DND-41 (cell line): Measurements from ENCODE around the gene MFSD12.

Experiments used
- ATAC-seq: fragments of 200-7000 bp; cut with Tn5 transposase; 3 replicates; pipeline ENCODE4 v1.9.1; 2021; ENCODE audit warnings: low read depth; ENCODE audit not compliant: insufficient read depth
- DNase-seq: peaks from one replicate; pipeline ENCODE4 v3.0.0-alpha.2; 2020
- H2AFZ ChIP-seq: 2 replicates; pipeline ENCODE4 v1.6.0; 2012; ENCODE audit warnings: low read depth, low read length
- H3K27ac ChIP-seq: 2 replicates; pipeline ENCODE4 v1.5.1; 2012; ENCODE audit warnings: low read length, inconsistent platforms
- H3K27me3 ChIP-seq: fragments of 200-600 bp; sonication (generic); 2 replicates; pipeline ENCODE4 v1.6.0; 2012; ENCODE audit warnings: low read length, mild to moderate bottlenecking, inconsistent platforms; ENCODE audit not compliant: insufficient read depth, poor library complexity
- H3K36me3 ChIP-seq: 2 replicates; pipeline ENCODE4 v1.5.1; 2012; ENCODE audit warnings: low read length, inconsistent platforms; ENCODE audit not compliant: insufficient read depth
- H3K4me1 ChIP-seq: 2 replicates; pipeline ENCODE4 v1.5.1; 2012; ENCODE audit warnings: mild to moderate bottlenecking, low read length; ENCODE audit not compliant: insufficient read depth
- H3K4me2 ChIP-seq: 2 replicates; pipeline ENCODE4 v1.6.0; 2012; ENCODE audit warnings: mild to moderate bottlenecking, moderate library complexity, low read length, inconsistent platforms; ENCODE audit not compliant: insufficient read depth
- H3K4me3 ChIP-seq, 2 experiments: fragments of 200-600 bp in 1 of 2; shearing (Covaris generic) in 1 of 2; 2 replicates each; pipeline ENCODE4 v1.5.1; 2012 to 2016; ENCODE audit warnings: inconsistent platforms in 2 of 2, low read length in 2 of 2, mild to moderate bottlenecking in 2 of 2, low read depth in 1 of 2, moderate library complexity in 1 of 2
- H3K79me2 ChIP-seq: 2 replicates; pipeline ENCODE4 v1.6.0; 2012; ENCODE audit warnings: low read length, inconsistent platforms; ENCODE audit not compliant: insufficient read depth
- H3K9ac ChIP-seq: 2 replicates; pipeline ENCODE4 v1.6.0; 2012; ENCODE audit warnings: low read depth, mild to moderate bottlenecking, inconsistent platforms, low read length, moderate library complexity
- H3K9me3 ChIP-seq: 2 replicates; pipeline ENCODE4 v1.5.1; 2012; ENCODE audit warnings: low read length, moderate library complexity, mild to moderate bottlenecking, inconsistent platforms; ENCODE audit not compliant: insufficient read depth, severe bottlenecking
- H4K20me1 ChIP-seq: 2 replicates; pipeline ENCODE4 v1.6.0; 2012; ENCODE audit warnings: low read length; ENCODE audit not compliant: insufficient read depth
- CTCF ChIP-seq: IDR thresholded peaks from 2 replicates; pipeline ENCODE4 v1.5.1; 2012; ENCODE audit warnings: borderline replicate concordance, low read length, moderate library complexity, mild to moderate bottlenecking; ENCODE audit not compliant: poor library complexity, severe bottlenecking; ENCODE audit errors: extremely low read depth
- EZH2 ChIP-seq: IDR thresholded peaks from 3 replicates; pipeline ENCODE4 v1.6.1; 2012; ENCODE audit warnings: borderline replicate concordance, low read depth, mild to moderate bottlenecking, moderate library complexity, low read length, inconsistent platforms; ENCODE audit not compliant: severe bottlenecking

MFSD12 gene

GRCh38 chr19:3591876-3592613 lies 34.7 kb upstream of the MFSD12 start:
- no peaks in the 10 kb centered on the region for H3K4me1 ChIP-seq
- no peak overlapping the region for H3K27ac ChIP-seq
- no peak for ATAC-seq
- no peak overlapping the region for H3K4me2 ChIP-seq
- H3K79me2 ChIP-seq = no peaks in the 10 kb centered on the region
- H3K9me3 ChIP-seq = peaks cover 4% of the 10 kb centered on the region
- H3K36me3 ChIP-seq = no peaks in the 10 kb centered on the region
- H4K20me1 ChIP-seq = no peaks in the 10 kb centered on the region
- H2AFZ ChIP-seq = no peak overlapping the region
- H3K9ac ChIP-seq = no peak overlapping the region
- TF ChIP-seq CTCF (no peak), EZH2 (no peak)
- H3K27me3 ChIP-seq = no peaks in the 10 kb centered on the region
- no peak for DNase-seq
- H3K4me3 ChIP-seq = no peak overlapping the region

- no peaks in the 10 kb centered on the region for H4K20me1 ChIP-seq
- no peaks in the 10 kb centered on the region for H3K4me1 ChIP-seq
- DNase-seq = no peak
- ATAC-seq = no peak
- H3K27me3 ChIP-seq = no peaks in the 10 kb centered on the region
- no peak overlapping the region for H3K4me2 ChIP-seq
- H2AFZ ChIP-seq = no peak overlapping the region
- no peak overlapping the region for H3K4me3 ChIP-seq
- no peak overlapping the region for H3K27ac ChIP-seq
- peaks cover 4% of the 10 kb centered on the region for H3K9me3 ChIP-seq
- no peak overlapping the region for H3K9ac ChIP-seq
- H3K36me3 ChIP-seq = no peaks in the 10 kb centered on the region
- no peak for TF ChIP-seq EZH2
- TF ChIP-seq CTCF = no peak
- no peaks in the 10 kb centered on the region for H3K79me2 ChIP-seq
Measured at GRCh38 chr19:3590991-3591659, 33.7 kb upstream of the MFSD12 start.

GRCh38 chr19:3589949-3590348 lies 32.6 kb upstream of the MFSD12 start:
- Histone ChIP-seq H3K27me3 (no peaks in the 10 kb centered on the region), H3K36me3 (no peaks in the 10 kb centered on the region), H3K27ac (no peak overlapping the region), H3K9ac (no peak overlapping the region), H4K20me1 (no peaks in the 10 kb centered on the region), H2AFZ (no peak overlapping the region), H3K4me1 (no peaks in the 10 kb centered on the region), H3K9me3 (peaks cover 4% of the 10 kb centered on the region), H3K79me2 (no peaks in the 10 kb centered on the region), H3K4me2 (no peak overlapping the region), H3K4me3 (no peak overlapping the region)
- ATAC-seq (no peak), DNase-seq (no peak)
- TF ChIP-seq EZH2 (no peak), CTCF (no peak)
